GM13976 (cell line): ENCODE measurements around the gene UNC13C.

Experiments used
- DNase-seq: peaks from one replicate; pipeline ENCODE4 v3.0.0; 2012; ENCODE audit warnings: low spot score
- CTCF ChIP-seq: IDR thresholded peaks from 2 replicates; pipeline ENCODE4 v1.5.1; 2012; ENCODE audit warnings: borderline replicate concordance, mild to moderate bottlenecking; ENCODE audit not compliant: insufficient read depth; ENCODE audit errors: extremely low read depth, missing control alignments, control extremely low read depth
- in situ Hi-C: fragments of 300-500 bp; cut with MboI; formaldehyde crosslinking; loops from one replicate; pipeline ENCODE4 v1.12.0; 2022; ENCODE audit warnings: low sequenced_read_pairs, mixed read lengths, inconsistent platforms; ENCODE audit not compliant: unreplicated experiment

The UNC13C gene

GRCh38 chr15:54354341-54354740, 376.1 kb downstream of the UNC13C start:
- TF ChIP-seq CTCF: no peak
- no peak for DNase-seq
- in situ Hi-C loops: no loop called here

GRCh38 chr15:54364961-54365360, 386.7 kb downstream of the UNC13C start:
- no peak for DNase-seq
- no peak for TF ChIP-seq CTCF
- in situ Hi-C loops: no loop called here

GRCh38 chr15:54373332-54373731, 395.1 kb downstream of the UNC13C start:
- DNase-seq: no peak
- in situ Hi-C loops: no loop called here
- no peak for TF ChIP-seq CTCF

- in situ Hi-C loops: no loop called here
- no peak for DNase-seq
- no peak for TF ChIP-seq CTCF
These were observed 396.1 kb downstream of the UNC13C start for GRCh38 chr15:54374184-54374952.

- in situ Hi-C loops: no loop called here
- DNase-seq: no peak
These were observed 409.6 kb downstream of the UNC13C start for GRCh38 chr15:54387799-54388198.

GRCh38 chr15:54388746-54389145, 410.5 kb downstream of the UNC13C start:
- TF ChIP-seq CTCF: no peak
- in situ Hi-C loops: no loop called here
- no peak for DNase-seq

More at GRCh38 chr15:54387799-54388198, 409.6 kb downstream of the UNC13C start:
- TF ChIP-seq CTCF: no peak
